CD4-positive, alpha-beta memory T cell (primary cell): ENCODE data around the gene CSTB. TPM values are rescaled to one million over a fixed set of nuclear protein-coding genes. Genes with fewer than 3 reads are reported as not detected.

ENCODE experiments used
- CTCF ChIA-PET: fragments of 350-600 bp; sonication (Branson Sonifier 250); formaldehyde crosslinking; loops from one replicate; lab custom pipeline; 2021; ENCODE audit warnings: inconsistent platforms; ENCODE audit not compliant: partially characterized antibody; lab: Charles Lee
- POLR2A ChIA-PET: fragments of 350-600 bp; sonication (Branson Sonifier 250); formaldehyde crosslinking; loops from one replicate; lab custom pipeline; 2021; ENCODE audit not compliant: partially characterized antibody; lab: Charles Lee
- DNase-seq, 5 donors: peaks; one replicate each; pipeline versions ENCODE4 v3.0.0 to v3.0.0-alpha.2; 2020 to 2022; ENCODE audit warnings: mixed read lengths in 1 of 5
- H3K27ac ChIP-seq: one replicate; pipeline ENCODE4 v1.7.0; 2013; ENCODE audit warnings: low read depth, low read length
- H3K27me3 ChIP-seq: 2 replicates; pipeline ENCODE4 v1.7.0; 2013; ENCODE audit warnings: mild to moderate bottlenecking, low read length, moderate library complexity; ENCODE audit not compliant: insufficient read depth
- H3K36me3 ChIP-seq: 2 replicates; pipeline ENCODE4 v1.7.0; 2013; ENCODE audit warnings: mild to moderate bottlenecking, low read length, moderate library complexity; ENCODE audit not compliant: insufficient read depth
- H3K4me1 ChIP-seq: 2 replicates; pipeline ENCODE4 v1.7.0; 2013; ENCODE audit warnings: mild to moderate bottlenecking, low read length, moderate library complexity; ENCODE audit not compliant: insufficient read depth
- H3K4me3 ChIP-seq, 2 donors: one replicate each; pipeline ENCODE4 v1.7.0; 2013; ENCODE audit warnings: low read length in 2 of 2, mild to moderate bottlenecking in 1 of 2
- H3K9me3 ChIP-seq, 2 donors: one replicate each; pipeline ENCODE4 v1.7.0; 2013; ENCODE audit warnings: low read length in 2 of 2, control low read depth in 1 of 2; ENCODE audit not compliant: control insufficient read depth in 1 of 2
- H3K27ac Mint-ChIP-seq, 7 donors: one replicate each; pipeline ENCODE4 v1.8.0; 2020 to 2021; ENCODE audit warnings: mixed read lengths in 7 of 7, mild to moderate bottlenecking in 6 of 7, inconsistent platforms in 3 of 7, moderate library complexity in 3 of 7
- H3K27me3 Mint-ChIP-seq, 2 donors: one replicate each; pipeline ENCODE4 v1.8.0; 2020 to 2021; ENCODE audit warnings: mixed read lengths in 2 of 2
- H3K36me3 Mint-ChIP-seq, 2 donors: one replicate each; pipeline ENCODE4 v1.8.0; 2020 to 2021; ENCODE audit warnings: mixed read lengths in 2 of 2, inconsistent platforms in 1 of 2, mild to moderate bottlenecking in 1 of 2
- H3K4me1 Mint-ChIP-seq, 4 donors: one replicate each; pipeline ENCODE4 v1.8.0; 2020 to 2021; ENCODE audit warnings: mixed read lengths in 4 of 4, mild to moderate bottlenecking in 1 of 4
- H3K4me3 Mint-ChIP-seq, 8 donors: one replicate each; pipeline ENCODE4 v1.8.0; 2020 to 2021; ENCODE audit warnings: mixed read lengths in 8 of 8, mild to moderate bottlenecking in 7 of 8, moderate library complexity in 6 of 8, inconsistent platforms in 3 of 8
- H3K9me3 Mint-ChIP-seq, 8 donors: one replicate each; pipeline ENCODE4 v1.8.0; 2020 to 2021; ENCODE audit warnings: mixed read lengths in 8 of 8, mild to moderate bottlenecking in 5 of 8, inconsistent platforms in 3 of 8, moderate library complexity in 1 of 8
- intact Hi-C: fragments of 100-400 bp; cut with micrococcal nuclease; formaldehyde crosslinking; loops from one replicate; pipeline ENCODE4 v1.15.1; 2023
- polyA plus RNA-seq, 2 donors: library from polyadenylated mRNA; unstranded; fragments of 300-500 nt; fragmentation: Illumina TruSeq; gene quantifications; one replicate each; pipeline ENCODE4 v1.2.3, GENCODE V29; 2021
- total RNA-seq, 2 experiments: library from RNA; stranded (reverse); gene quantifications; one replicate each; pipeline ENCODE4 v1.2.3, GENCODE V29; 2021

Gene CSTB
- total and polyA plus RNA-seq, 4 experiments from 2014 or later, result 46.0 to 97.0 (median 58.6) TPM

DNA sequence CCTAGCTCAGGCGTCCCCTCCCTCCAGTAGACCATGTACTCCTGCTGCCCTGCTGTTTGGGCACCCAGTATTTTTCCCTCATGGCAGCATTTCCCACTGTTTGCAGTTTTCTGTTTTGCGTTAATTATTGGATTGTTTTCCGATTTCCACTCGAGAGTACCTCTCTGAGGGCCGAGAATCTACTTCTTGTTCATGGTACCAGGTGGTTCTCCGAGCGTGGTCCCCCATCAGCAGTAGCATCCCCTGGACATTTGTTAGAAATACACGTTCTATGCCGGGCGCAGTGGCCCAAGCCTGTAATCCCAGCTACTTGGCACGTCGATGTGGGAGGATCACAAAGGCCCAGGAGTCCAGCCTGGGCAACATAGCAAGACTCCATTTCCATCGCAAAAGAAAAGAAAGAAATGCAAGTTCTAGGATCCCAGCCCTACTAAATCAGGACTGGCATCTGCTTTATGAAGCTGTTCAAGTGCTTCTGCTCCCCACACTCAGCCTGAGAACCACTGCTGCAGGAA lies 14.0 kb upstream of the CSTB start:
- Mint-ChIP-seq H3K36me3 (peaks cover 12 to 27% of the 10 kb centered on the region in 2 donors), H3K27me3 (no peaks in the 10 kb centered on the region), H3K4me3 (peak overlapping the region; percentile 87 to 95 (median 91)), H3K4me1 (peaks cover 11 to 28% (median 21%) of the 10 kb centered on the region in 4 donors), H3K27ac (peak overlapping the region; percentile 79 to 96 (median 90)), H3K9me3 (peaks cover 0 to 1% (median 0%) of the 10 kb centered on the region in 8 donors)
- Histone ChIP-seq H3K27me3 (no peaks in the 10 kb centered on the region), H3K4me1 (peaks cover 21% of the 10 kb centered on the region), H3K4me3 (peak overlapping the region; percentile 80 to 90), H3K36me3 (peaks cover 34% of the 10 kb centered on the region), H3K9me3 (no peaks in the 10 kb centered on the region), H3K27ac (peak overlapping the region; percentile 72)
- intact Hi-C loops, result no loop called here
- no peak for DNase-seq
- POLR2A ChIA-PET, result interaction anchor here (0.9 to 1.8 kb wide), 5 partner anchors 8 to 130 kb away, joined by 3 to 12 read pairs (median 4); no protein-coding TSS in a partner anchor
- CTCF ChIA-PET, result interaction anchor here (0.6 to 1.7 kb wide), 12 partner anchors 9 to 935 kb away, joined by 3 to 9 read pairs (median 3); no protein-coding TSS in a partner anchor

DNA sequence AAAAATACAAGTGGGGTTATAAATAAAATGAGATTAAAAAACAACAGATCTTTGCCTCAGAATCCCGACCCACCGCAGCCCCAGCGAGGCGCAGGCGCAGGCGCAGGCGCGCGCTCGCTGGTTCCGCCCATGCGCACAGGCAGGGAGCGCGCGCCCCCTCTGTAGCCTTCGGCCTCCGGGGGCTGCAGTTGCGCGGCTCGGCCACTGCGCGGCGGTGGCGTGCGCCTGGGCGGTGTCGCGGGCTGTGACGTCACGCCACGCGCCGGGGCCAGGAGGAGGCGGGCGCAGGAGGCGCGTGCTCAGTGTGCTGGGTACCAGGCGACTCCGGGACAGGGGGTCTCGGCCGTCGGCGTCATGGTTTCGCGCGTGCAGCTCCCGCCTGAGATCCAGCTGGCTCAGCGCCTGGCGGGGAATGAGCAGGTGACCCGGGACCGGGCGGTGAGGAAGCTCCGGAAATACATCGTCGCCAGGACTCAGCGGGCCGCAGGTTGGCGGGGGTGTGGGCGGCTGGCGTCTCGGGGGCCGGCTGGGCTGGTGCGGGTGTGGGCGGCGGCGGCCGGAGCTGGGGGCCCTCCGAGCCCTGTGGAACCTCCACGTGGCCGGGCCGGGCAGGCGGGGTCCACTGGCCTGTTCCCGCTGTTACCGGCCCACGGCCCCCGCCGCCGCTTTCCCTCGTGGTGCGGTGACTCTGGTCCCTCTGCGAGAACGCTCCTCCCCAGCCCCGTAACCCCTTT lies 13.3 kb upstream of the CSTB start, which contains the start of gene RRP1:
Gene RRP1, plus strand, starts transcription at position 302 of the 734 bp plus-strand sequence. Its CDS starts 53 bp downstream, at position 355.
- ChIA-PET POLR2A (interaction anchor here (0.9 to 1.8 kb wide), 7 partner anchors 9 to 815 kb away, joined by 3 to 12 read pairs (median 4); partner anchors contain the start of gene PKNOX1), CTCF (interaction anchor here (0.6 to 1.7 kb wide), 12 partner anchors 10 to 936 kb away, joined by 3 to 9 read pairs (median 3); no protein-coding TSS in a partner anchor)
- peak; percentile 85 to 99 (median 95) for DNase-seq
- intact Hi-C loops, result loop anchor here (1.0 to 2.0 kb wide), 3 partner anchors 13 to 223 kb away; partner anchors contain the start of genes CSTB and TRAPPC10
- Mint-ChIP-seq H3K27ac (peak within 1 kb of the TSS; percentile 89 to 96 (median 91)), H3K9me3 (peaks cover 0 to 1% (median 0%) of the 10 kb centered on the region in 8 donors), H3K36me3 (peaks cover 10 to 25% of the 10 kb centered on the region in 2 donors), H3K27me3 (no peaks in the 10 kb centered on the region), H3K4me3 (peak within 1 kb of the TSS; percentile 90 to 95 (median 91)), H3K4me1 (peaks cover 11 to 28% (median 21%) of the 10 kb centered on the region in 4 donors)
- no peaks in the 10 kb centered on the region for H3K9me3 ChIP-seq
- peaks cover 21% of the 10 kb centered on the region for H3K4me1 ChIP-seq
- peak within 1 kb of the TSS; percentile 72 for H3K27ac ChIP-seq
- no peaks in the 10 kb centered on the region for H3K27me3 ChIP-seq
- peak within 1 kb of the TSS; percentile 80 to 90 for H3K4me3 ChIP-seq
- H3K36me3 ChIP-seq, result peaks cover 28% of the 10 kb centered on the region

DNA sequence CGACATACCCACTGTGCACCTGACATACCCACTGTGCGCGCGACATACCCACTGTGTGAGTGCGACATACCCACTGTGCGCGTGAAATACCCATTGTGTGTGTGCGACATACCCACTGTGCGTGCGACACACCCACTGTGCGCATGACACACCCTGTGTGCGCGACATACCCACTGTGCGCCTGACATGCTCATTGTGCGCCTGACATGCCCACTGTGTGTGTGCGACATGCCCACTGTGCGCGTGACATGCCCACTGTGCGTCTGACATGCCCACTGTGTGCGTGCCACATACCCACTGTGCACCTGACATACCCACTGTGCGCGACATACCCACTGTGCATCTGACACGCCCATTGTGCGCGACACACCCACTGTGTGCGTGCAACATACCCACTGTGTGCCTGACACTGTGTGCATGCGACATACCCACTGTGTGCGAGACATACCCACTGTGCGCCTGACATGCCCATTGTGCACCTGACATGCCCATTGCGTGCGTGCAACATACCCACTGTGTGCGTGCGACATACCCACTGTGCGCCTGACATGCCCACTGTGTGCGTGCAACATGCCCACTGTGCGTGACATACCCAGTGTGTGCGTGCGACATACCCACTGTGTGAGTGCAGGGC lies 10.8 kb upstream of the CSTB start:
- no peaks in the 10 kb centered on the region for H3K27me3 Mint-ChIP-seq
- H3K4me1 Mint-ChIP-seq, result peaks cover 10 to 22% (median 17%) of the 10 kb centered on the region in 4 donors
- H3K9me3 ChIP-seq, result no peaks in the 10 kb centered on the region
- no peak for DNase-seq
- CTCF ChIA-PET, result no interaction called here
- peaks cover under 1 to 10% of the 10 kb centered on the region in 2 donors for H3K36me3 Mint-ChIP-seq
- peaks cover 21% of the 10 kb centered on the region for H3K4me1 ChIP-seq
- peaks cover 4% of the 10 kb centered on the region for H3K36me3 ChIP-seq
- no peak overlapping the region for H3K4me3 ChIP-seq
- H3K27me3 ChIP-seq, result no peaks in the 10 kb centered on the region
- peaks cover 0 to 1% (median 0%) of the 10 kb centered on the region in 8 donors for H3K9me3 Mint-ChIP-seq
- POLR2A ChIA-PET, result no interaction called here
- H3K27ac Mint-ChIP-seq, result peak overlapping the region in 1 of 7 donors; percentile 49
- H3K27ac ChIP-seq, result no peak overlapping the region
- intact Hi-C loops, result no loop called here
- H3K4me3 Mint-ChIP-seq, result no peak overlapping the region

DNA sequence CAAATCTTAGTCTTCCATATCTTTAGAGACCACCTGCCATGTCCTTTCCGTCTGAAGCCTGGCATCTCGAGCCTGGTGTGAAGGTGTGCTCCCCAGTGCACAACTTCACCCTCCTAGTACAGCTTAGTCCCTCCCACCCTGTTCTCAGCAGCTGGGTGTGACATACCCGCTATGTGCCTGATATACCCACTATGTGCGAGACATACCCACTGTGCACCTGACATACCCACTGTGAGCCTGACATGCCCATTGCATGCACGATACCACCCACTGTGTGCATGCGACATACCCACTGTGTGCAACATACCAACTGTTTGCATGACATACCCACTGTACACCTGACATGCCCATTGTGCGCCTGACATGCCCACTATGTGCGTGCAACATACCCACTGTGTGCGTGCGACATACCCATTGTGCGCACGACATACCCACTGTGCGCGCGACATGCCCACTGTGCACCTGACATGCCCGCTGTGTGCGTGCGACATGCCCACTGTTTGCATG lies 10.2 kb upstream of the CSTB start:
- intact Hi-C loops, result no loop called here

DNA sequence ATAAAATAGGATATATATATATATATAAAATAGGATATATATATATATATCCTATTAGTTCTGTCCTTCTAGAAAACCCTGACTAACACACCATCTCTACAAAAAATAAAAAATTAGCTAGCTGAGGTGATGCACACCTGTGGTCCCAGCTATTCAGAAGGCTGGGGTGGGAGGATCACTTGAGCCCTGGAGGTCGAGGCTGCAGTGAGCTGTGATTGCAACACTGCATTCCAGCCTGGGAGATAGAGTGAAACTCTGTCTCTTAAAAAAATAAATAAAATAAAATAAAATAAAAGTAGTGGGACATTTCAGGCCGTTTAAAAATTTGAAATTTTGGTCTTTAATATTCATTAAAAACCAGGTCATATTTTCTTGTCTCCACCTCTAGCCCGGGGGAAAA lies 9.0 kb upstream of the CSTB start:
- H3K27me3 Mint-ChIP-seq, result no peaks in the 10 kb centered on the region
- Histone ChIP-seq H3K9me3 (no peaks in the 10 kb centered on the region), H3K27ac (no peak overlapping the region), H3K27me3 (no peaks in the 10 kb centered on the region), H3K4me3 (no peak overlapping the region), H3K4me1 (peaks cover 9% of the 10 kb centered on the region), H3K36me3 (no peaks in the 10 kb centered on the region)
- H3K27ac Mint-ChIP-seq, result no peak overlapping the region
- H3K4me1 Mint-ChIP-seq, result peaks cover 2 to 10% (median 4%) of the 10 kb centered on the region in 4 donors
- intact Hi-C loops, result no loop called here
- POLR2A ChIA-PET, result no interaction called here
- CTCF ChIA-PET, result no interaction called here
- no peak for DNase-seq
- H3K9me3 Mint-ChIP-seq, result peaks cover 0 to 1% (median 0%) of the 10 kb centered on the region in 8 donors
- H3K36me3 Mint-ChIP-seq, result peaks cover 0 to 7% of the 10 kb centered on the region in 2 donors
- H3K4me3 Mint-ChIP-seq, result no peak overlapping the region

More for the DNA sequence above, 10.2 kb upstream of the CSTB start:
- DNase-seq, result no peak
- ChIA-PET POLR2A (no interaction called here), CTCF (no interaction called here)
- Histone ChIP-seq H3K27me3 (no peaks in the 10 kb centered on the region), H3K9me3 (no peaks in the 10 kb centered on the region), H3K27ac (no peak overlapping the region), H3K4me1 (peaks cover 21% of the 10 kb centered on the region), H3K36me3 (peaks cover 3% of the 10 kb centered on the region), H3K4me3 (no peak overlapping the region)
- H3K27me3 Mint-ChIP-seq, result no peaks in the 10 kb centered on the region
- H3K36me3 Mint-ChIP-seq, result peaks cover 0 to 8% of the 10 kb centered on the region in 2 donors
- H3K9me3 Mint-ChIP-seq, result peaks cover 0 to 1% (median 0%) of the 10 kb centered on the region in 8 donors
- H3K4me3 Mint-ChIP-seq, result peak overlapping the region in 4 of 8 donors; percentile 7 to 51 (median 22)
- peak overlapping the region in 1 of 7 donors; percentile 49 for H3K27ac Mint-ChIP-seq
- H3K4me1 Mint-ChIP-seq, result peaks cover 8 to 20% (median 14%) of the 10 kb centered on the region in 4 donors

DNA sequence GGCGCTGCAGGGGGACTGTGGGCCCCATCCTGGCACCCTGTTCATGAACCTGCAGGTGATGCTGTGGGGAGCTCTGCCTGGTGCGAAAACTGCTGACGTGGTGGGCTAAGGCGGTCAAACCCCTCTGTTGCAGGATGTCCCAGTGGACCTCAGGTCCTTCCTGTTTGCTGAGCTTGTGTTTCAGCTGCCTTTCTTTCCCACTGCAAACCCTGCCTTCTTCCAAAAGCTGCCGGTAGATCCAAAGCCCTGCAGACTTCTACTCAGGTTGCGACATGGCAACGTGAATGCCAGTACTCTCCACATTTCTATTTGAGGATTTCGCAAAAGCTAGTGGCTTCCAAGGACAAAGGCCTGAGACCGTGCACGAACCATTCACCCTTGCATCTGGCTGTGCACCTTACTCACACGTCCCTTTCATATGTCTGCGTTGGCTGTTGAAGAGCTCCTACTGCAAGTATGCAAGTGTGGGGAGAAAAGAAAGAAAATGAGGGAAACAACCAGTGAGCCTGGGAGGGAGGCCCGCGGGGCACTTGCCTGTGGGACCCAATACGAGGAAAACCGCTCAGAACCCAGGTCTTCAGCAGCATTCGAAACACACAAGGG lies 7.1 kb upstream of the CSTB start:
- H3K9me3 ChIP-seq, result no peaks in the 10 kb centered on the region
- CTCF ChIA-PET, result no interaction called here
- H3K9me3 Mint-ChIP-seq, result no peaks in the 10 kb centered on the region
- peaks cover 7 to 12% (median 10%) of the 10 kb centered on the region in 4 donors for H3K4me1 Mint-ChIP-seq
- intact Hi-C loops, result no loop called here
- H3K27ac Mint-ChIP-seq, result peak overlapping the region in 1 of 7 donors; percentile 52
- no peak overlapping the region for H3K27ac ChIP-seq
- H3K4me3 ChIP-seq, result no peak overlapping the region
- no peaks in the 10 kb centered on the region for H3K36me3 Mint-ChIP-seq
- no peaks in the 10 kb centered on the region for H3K27me3 ChIP-seq
- H3K36me3 ChIP-seq, result no peaks in the 10 kb centered on the region
- POLR2A ChIA-PET, result no interaction called here
- no peaks in the 10 kb centered on the region for H3K27me3 Mint-ChIP-seq
- no peak overlapping the region for H3K4me3 Mint-ChIP-seq
- H3K4me1 ChIP-seq, result peaks cover 10% of the 10 kb centered on the region
- no peak for DNase-seq
